Measurements from ENCODE around the gene PLCH1. TPM values are rescaled to one million over a fixed set of nuclear protein-coding genes. Genes with fewer than 3 reads are reported as not detected.
"Not testable (repeated sequence)": the region's sequence is repeated elsewhere in the genome, so short reads cannot be mapped to it uniquely, and the experiment has no call there.

PLCH1 gene
- total and polyA plus RNA-seq, 4 donors = 0.08 to 0.57 TPM; not detected in 2

- H3K27ac ChIP-seq (ENCODE audit: low read depth in 1 of 2, low read length in 2 of 2); H3K4me1 ChIP-seq (ENCODE audit: control insufficient read depth in 1 of 2, insufficient read depth in 2 of 2, low read length in 2 of 2); H3K36me3 ChIP-seq (ENCODE audit: control insufficient read depth in 1 of 2, insufficient read depth in 2 of 2, low read length in 1 of 2); H3K4me3 ChIP-seq (ENCODE audit: low read length in 2 of 2); intact Hi-C loops (cut with DNase I); H3K9me3 ChIP-seq (ENCODE audit: control insufficient read depth, low read length); DNase-seq; ATAC-seq (ENCODE audit: low FRiP score); H3K27me3 ChIP-seq (ENCODE audit: control insufficient read depth in 1 of 2, insufficient read depth in 2 of 2, low read length in 1 of 2): not testable (repeated sequence)
Measured at GRCh38 chr3:155614410-155614809, 130.5 kb downstream of the PLCH1 start.

GRCh38 chr3:155611456-155611855 lies 133.4 kb downstream of the PLCH1 start:
- no peak for ATAC-seq (ENCODE audit: low FRiP score)
- H3K27me3 ChIP-seq (ENCODE audit: control insufficient read depth in 1 of 2, insufficient read depth in 2 of 2, low read length in 1 of 2) = no peaks in the 10 kb centered on the region
- H3K4me1 ChIP-seq (ENCODE audit: control insufficient read depth in 1 of 2, insufficient read depth in 2 of 2, low read length in 2 of 2) = no peaks in the 10 kb centered on the region
- intact Hi-C loops (cut with DNase I) = no loop called here
- no peak for DNase-seq
- H3K9me3 ChIP-seq (ENCODE audit: control insufficient read depth, low read length) = peaks cover 5% of the 10 kb centered on the region
- H3K27ac ChIP-seq (ENCODE audit: low read depth in 1 of 2, low read length in 2 of 2) = no peak overlapping the region
- H3K36me3 ChIP-seq (ENCODE audit: control insufficient read depth in 1 of 2, insufficient read depth in 2 of 2, low read length in 1 of 2) = no peaks in the 10 kb centered on the region
- no peak overlapping the region for H3K4me3 ChIP-seq (ENCODE audit: low read length in 2 of 2)

GRCh38 chr3:155609586-155609985 lies 135.3 kb downstream of the PLCH1 start:
- DNase-seq (no peak), ATAC-seq (ENCODE audit: low FRiP score) (no peak)
- Histone ChIP-seq H3K36me3 (ENCODE audit: control insufficient read depth in 1 of 2, insufficient read depth in 2 of 2, low read length in 1 of 2) (no peaks in the 10 kb centered on the region), H3K4me1 (ENCODE audit: control insufficient read depth in 1 of 2, insufficient read depth in 2 of 2, low read length in 2 of 2) (no peaks in the 10 kb centered on the region), H3K27ac (ENCODE audit: low read depth in 1 of 2, low read length in 2 of 2) (no peak overlapping the region), H3K27me3 (ENCODE audit: control insufficient read depth in 1 of 2, insufficient read depth in 2 of 2, low read length in 1 of 2) (no peaks in the 10 kb centered on the region), H3K4me3 (ENCODE audit: low read length in 2 of 2) (no peak overlapping the region), H3K9me3 (ENCODE audit: control insufficient read depth, low read length) (peaks cover 5% of the 10 kb centered on the region)
- intact Hi-C loops (cut with DNase I) = no loop called here

DNA sequence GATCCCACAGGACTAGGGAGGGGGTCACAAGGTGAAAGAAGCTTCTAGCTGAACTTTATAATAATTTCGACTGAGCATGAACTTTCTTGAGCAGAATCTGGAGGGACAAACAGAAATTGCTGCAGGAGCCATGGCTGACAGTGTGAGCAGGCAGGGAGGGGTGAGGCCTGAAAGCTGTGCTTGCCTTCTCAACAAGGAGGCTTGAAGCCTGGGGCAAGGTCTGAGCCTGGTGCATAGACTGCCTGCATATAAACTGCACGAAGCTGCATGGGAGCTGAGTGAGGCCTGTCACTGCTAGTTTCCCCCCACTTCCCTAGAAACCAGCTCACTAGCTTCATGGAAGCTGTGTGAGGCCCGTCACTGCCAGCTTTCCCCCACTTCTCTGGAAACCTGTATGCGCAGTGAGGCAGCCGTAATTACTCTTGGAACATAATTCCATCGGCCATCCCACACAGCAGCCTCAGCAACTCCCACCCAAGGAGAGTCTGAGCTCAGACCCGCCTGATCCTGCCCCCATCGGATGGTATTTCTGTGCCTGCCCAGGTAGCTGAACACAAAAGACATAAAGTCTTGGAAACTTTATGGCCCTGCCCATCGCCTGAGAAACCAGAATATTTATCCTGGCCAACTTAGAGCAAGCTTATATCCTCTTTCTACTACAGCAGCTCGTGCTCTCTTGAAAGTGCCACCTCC lies 136.5 kb downstream of the PLCH1 start:
- no peaks in the 10 kb centered on the region for H3K4me1 ChIP-seq (ENCODE audit: control insufficient read depth in 1 of 2, insufficient read depth in 2 of 2, low read length in 2 of 2)
- ATAC-seq (ENCODE audit: low FRiP score) (no peak), DNase-seq (no peak)
- H3K27me3 ChIP-seq (ENCODE audit: control insufficient read depth in 1 of 2, insufficient read depth in 2 of 2, low read length in 1 of 2) = no peaks in the 10 kb centered on the region
- H3K9me3 ChIP-seq (ENCODE audit: control insufficient read depth, low read length) = peaks cover 5% of the 10 kb centered on the region
- WGBS, 2 donors = 84% methylated on average over 10 of the region's 10 CpGs
- intact Hi-C loops (cut with DNase I) = no loop called here
- H3K4me3 ChIP-seq (ENCODE audit: low read length in 2 of 2) = no peak overlapping the region
- no peaks in the 10 kb centered on the region for H3K36me3 ChIP-seq (ENCODE audit: control insufficient read depth in 1 of 2, insufficient read depth in 2 of 2, low read length in 1 of 2)
- no peak overlapping the region for H3K27ac ChIP-seq (ENCODE audit: low read depth in 1 of 2, low read length in 2 of 2)

DNA sequence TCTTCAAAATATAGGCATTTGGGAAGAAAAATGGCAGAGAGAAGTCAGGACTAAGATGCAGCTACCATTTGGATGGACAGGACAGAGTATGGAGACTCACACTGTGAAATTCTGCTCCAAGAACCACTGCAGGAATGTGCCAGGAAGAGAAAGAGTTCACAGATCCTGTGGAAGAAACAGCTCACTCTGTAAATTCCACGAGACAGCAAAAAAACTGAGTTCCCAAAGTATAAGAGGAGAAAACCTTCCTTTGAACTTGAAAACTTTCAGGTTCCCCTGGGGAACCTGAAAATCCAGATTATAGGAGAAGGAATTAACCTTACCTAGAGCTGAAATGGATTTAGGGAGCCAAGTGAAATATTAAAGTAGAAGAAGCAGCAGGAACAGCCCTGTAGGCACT lies 137.1 kb downstream of the PLCH1 start:
- intact Hi-C loops (cut with DNase I) = no loop called here
- H3K27me3 ChIP-seq (ENCODE audit: control insufficient read depth in 1 of 2, insufficient read depth in 2 of 2, low read length in 1 of 2) = no peaks in the 10 kb centered on the region
- peaks cover 5% of the 10 kb centered on the region for H3K9me3 ChIP-seq (ENCODE audit: control insufficient read depth, low read length)
- DNase-seq (no peak), ATAC-seq (ENCODE audit: low FRiP score) (no peak)
- no peaks in the 10 kb centered on the region for H3K36me3 ChIP-seq (ENCODE audit: control insufficient read depth in 1 of 2, insufficient read depth in 2 of 2, low read length in 1 of 2)
- WGBS, 2 donors = 44 to 48% methylated on average over 1 of the region's 1 CpG
- H3K4me3 ChIP-seq (ENCODE audit: low read length in 2 of 2) = no peak overlapping the region
- no peak overlapping the region for H3K27ac ChIP-seq (ENCODE audit: low read depth in 1 of 2, low read length in 2 of 2)
- no peaks in the 10 kb centered on the region for H3K4me1 ChIP-seq (ENCODE audit: control insufficient read depth in 1 of 2, insufficient read depth in 2 of 2, low read length in 2 of 2)

GRCh38 chr3:155605571-155605970 lies 139.3 kb downstream of the PLCH1 start:
- WGBS, 2 donors = 21 to 26% methylated on average over 5 of the region's 5 CpGs
- H3K27me3 ChIP-seq (ENCODE audit: control insufficient read depth in 1 of 2, insufficient read depth in 2 of 2, low read length in 1 of 2) = no peaks in the 10 kb centered on the region
- no peaks in the 10 kb centered on the region for H3K36me3 ChIP-seq (ENCODE audit: control insufficient read depth in 1 of 2, insufficient read depth in 2 of 2, low read length in 1 of 2)
- intact Hi-C loops (cut with DNase I) = no loop called here
- no peaks in the 10 kb centered on the region for H3K4me1 ChIP-seq (ENCODE audit: control insufficient read depth in 1 of 2, insufficient read depth in 2 of 2, low read length in 2 of 2)
- DNase-seq (no peak), ATAC-seq (ENCODE audit: low FRiP score) (no peak)
- H3K27ac ChIP-seq (ENCODE audit: low read depth in 1 of 2, low read length in 2 of 2) = no peak overlapping the region
- H3K4me3 ChIP-seq (ENCODE audit: low read length in 2 of 2) = no peak overlapping the region
- peaks cover 5% of the 10 kb centered on the region for H3K9me3 ChIP-seq (ENCODE audit: control insufficient read depth, low read length)

- no peak overlapping the region for H3K4me3 ChIP-seq (ENCODE audit: low read length in 2 of 2)
- H3K9me3 ChIP-seq (ENCODE audit: control insufficient read depth, low read length) = peaks cover 5% of the 10 kb centered on the region
- WGBS, 2 donors = 46 to 48% methylated on average over 5 of the region's 5 CpGs
- DNase-seq = no peak
- no peak for ATAC-seq (ENCODE audit: low FRiP score)
- H3K4me1 ChIP-seq (ENCODE audit: control insufficient read depth in 1 of 2, insufficient read depth in 2 of 2, low read length in 2 of 2) = no peaks in the 10 kb centered on the region
- H3K27ac ChIP-seq (ENCODE audit: low read depth in 1 of 2, low read length in 2 of 2) = no peak overlapping the region
- H3K36me3 ChIP-seq (ENCODE audit: control insufficient read depth in 1 of 2, insufficient read depth in 2 of 2, low read length in 1 of 2) = no peaks in the 10 kb centered on the region
- intact Hi-C loops (cut with DNase I) = no loop called here
- H3K27me3 ChIP-seq (ENCODE audit: control insufficient read depth in 1 of 2, insufficient read depth in 2 of 2, low read length in 1 of 2) = no peaks in the 10 kb centered on the region
Measured at GRCh38 chr3:155604967-155605366, 139.9 kb downstream of the PLCH1 start.

DNA sequence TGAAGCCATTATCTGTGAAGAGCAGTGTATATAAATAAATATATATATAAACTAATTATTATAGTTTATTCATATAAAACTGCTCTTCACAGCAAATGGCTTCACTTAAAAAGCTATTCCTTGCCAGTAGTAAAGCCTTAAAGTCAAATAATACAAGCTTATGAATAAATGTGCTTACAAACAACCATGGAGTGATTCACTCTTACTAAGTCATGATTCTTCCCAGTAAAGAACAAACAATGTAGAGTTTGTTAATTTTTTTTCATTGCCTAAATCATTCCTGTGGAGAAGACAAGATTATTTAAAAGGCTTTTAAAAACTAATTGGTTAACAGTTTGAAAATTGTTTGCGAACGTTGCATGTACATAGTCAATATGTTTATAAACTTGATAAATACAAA lies 140.7 kb downstream of the PLCH1 start:
- WGBS, 2 donors = 88 to 93% methylated on average over 2 of the region's 2 CpGs
- no peaks in the 10 kb centered on the region for H3K27me3 ChIP-seq (ENCODE audit: control insufficient read depth in 1 of 2, insufficient read depth in 2 of 2, low read length in 1 of 2)
- no peak for DNase-seq
- no peak overlapping the region for H3K4me3 ChIP-seq (ENCODE audit: low read length in 2 of 2)
- peaks cover 5% of the 10 kb centered on the region for H3K9me3 ChIP-seq (ENCODE audit: control insufficient read depth, low read length)
- no peak for ATAC-seq (ENCODE audit: low FRiP score)
- H3K4me1 ChIP-seq (ENCODE audit: control insufficient read depth in 1 of 2, insufficient read depth in 2 of 2, low read length in 2 of 2) = no peaks in the 10 kb centered on the region
- H3K36me3 ChIP-seq (ENCODE audit: control insufficient read depth in 1 of 2, insufficient read depth in 2 of 2, low read length in 1 of 2) = no peaks in the 10 kb centered on the region
- intact Hi-C loops (cut with DNase I) = no loop called here
- H3K27ac ChIP-seq (ENCODE audit: low read depth in 1 of 2, low read length in 2 of 2) = no peak overlapping the region

- no peak for ATAC-seq (ENCODE audit: low FRiP score)
- no peaks in the 10 kb centered on the region for H3K36me3 ChIP-seq (ENCODE audit: control insufficient read depth in 1 of 2, insufficient read depth in 2 of 2, low read length in 1 of 2)
- H3K4me1 ChIP-seq (ENCODE audit: control insufficient read depth in 1 of 2, insufficient read depth in 2 of 2, low read length in 2 of 2) = no peaks in the 10 kb centered on the region
- intact Hi-C loops (cut with DNase I) = no loop called here
- no peak overlapping the region for H3K4me3 ChIP-seq (ENCODE audit: low read length in 2 of 2)
- H3K27me3 ChIP-seq (ENCODE audit: control insufficient read depth in 1 of 2, insufficient read depth in 2 of 2, low read length in 1 of 2) = no peaks in the 10 kb centered on the region
- peaks cover 3% of the 10 kb centered on the region for H3K9me3 ChIP-seq (ENCODE audit: control insufficient read depth, low read length)
- H3K27ac ChIP-seq (ENCODE audit: low read depth in 1 of 2, low read length in 2 of 2) = no peak overlapping the region
- DNase-seq = no peak
Measured at GRCh38 chr3:155603302-155603701, 141.6 kb downstream of the PLCH1 start.
